Measurements from ENCODE around the gene RABL2B.
"Not testable (repeated sequence)": the region's sequence is repeated elsewhere in the genome, so short reads cannot be mapped to it uniquely, and the experiment has no call there.

Gene RABL2B
- 18.2 to 22.6 (median 22.4) reads per million in 3 experiments for total RNA-seq

DNA sequence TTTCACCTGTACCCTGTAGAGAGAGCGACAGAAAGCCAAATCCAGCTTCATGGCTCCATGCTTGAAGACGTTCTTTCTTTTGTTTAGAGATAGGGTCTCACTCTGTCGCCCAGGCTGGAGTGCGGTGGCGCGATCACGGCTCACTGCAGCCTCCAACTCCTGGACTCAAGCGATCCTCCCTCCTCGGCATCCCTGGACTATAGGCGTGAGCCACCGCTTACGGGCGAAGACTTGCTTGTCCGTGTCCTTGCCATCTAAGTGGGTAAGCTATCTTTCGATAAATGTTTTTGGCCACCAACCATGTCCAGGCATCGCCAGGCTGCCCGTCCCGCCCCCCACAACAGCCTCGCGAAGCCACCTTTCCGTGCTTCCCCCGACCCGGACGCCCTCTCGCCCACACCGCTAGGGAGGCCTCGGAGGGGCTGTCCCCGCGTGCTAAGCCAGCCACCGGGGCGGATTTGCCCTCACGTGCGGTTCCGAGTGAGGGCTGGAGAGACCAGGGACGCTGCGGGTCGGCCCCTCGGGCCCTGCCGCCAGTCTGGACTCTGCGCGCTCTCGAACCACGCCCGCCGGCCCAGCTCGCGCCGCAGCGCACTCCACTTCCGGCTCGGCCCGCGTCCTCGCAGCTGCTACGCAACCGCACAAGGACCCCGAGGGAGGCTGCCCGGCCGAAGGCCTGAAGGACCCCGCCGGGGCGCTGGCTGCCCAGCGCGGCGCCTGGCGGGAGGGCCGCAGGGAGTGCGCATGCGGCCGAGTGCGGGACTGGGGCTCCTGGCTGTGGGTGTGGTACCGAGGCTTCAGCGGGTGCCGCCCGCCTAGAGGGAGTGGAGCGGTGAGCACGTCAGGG, at the start of gene RABL2B:
TSS of gene RABL2B (minus strand) at position 604 of the 847 bp plus-strand sequence. CDS start 1,342 bp downstream, outside the sequence.
- DNase-seq = peak; percentile 89

DNA sequence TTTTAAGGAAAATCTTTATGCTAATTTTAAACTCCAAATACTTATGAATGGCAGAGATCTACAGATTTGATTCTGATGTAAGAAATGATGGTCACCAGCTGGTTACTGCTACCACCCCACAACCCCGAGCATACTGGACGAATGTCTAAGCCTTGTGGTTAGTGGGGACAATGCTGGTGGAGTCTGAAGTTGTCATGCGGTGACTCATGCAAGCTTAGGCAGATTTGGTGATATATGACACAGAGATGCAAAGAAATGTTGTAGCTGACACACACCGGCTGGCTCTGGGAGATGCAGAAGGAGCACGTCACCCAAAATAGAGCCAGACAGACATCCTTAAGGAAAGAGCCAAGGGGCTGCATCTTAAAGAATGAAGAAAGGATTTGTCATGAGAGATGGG, 3.5 kb upstream of the RABL2B start:
- not testable (repeated sequence) for DNase-seq

DNA sequence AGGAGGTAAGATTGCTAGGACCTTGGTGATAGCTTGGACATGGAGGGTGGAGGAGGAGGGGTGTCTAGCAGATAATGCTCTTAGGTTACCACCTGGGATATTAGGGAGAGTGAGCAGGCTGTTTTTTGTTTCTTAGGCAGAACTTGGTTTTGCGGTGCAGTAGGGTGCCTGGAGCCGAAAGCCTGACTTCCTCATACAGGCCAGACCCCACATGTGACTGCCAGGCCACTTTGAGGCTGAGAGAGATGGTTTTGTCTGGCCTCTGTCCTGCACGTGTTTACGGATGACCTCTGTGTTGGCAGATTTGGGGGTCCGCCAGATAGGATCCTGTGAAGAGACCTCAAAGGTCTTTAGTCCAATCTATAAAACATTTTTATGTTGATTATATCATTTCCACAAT, 1.9 kb upstream of the RABL2B start:
- not testable (repeated sequence) for DNase-seq

DNA sequence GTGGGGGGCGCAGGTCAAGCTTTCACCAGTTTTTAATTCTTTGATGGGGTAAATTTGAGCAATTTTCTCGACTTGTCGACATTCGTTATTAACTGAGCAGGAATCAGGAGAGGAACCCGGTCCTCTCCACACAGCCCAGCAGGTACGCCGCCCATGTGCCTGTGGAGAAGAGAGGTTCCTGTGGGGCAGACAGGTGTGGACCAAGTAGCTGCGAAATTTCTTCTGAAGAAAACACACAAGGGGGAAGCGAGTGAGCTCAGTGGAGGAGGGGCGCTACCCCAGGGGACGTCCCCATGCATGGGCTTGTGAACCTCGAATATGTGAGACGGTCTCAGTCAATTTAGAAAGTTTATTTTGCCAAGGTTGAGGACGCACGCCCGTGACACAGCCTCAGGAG, 442 bp upstream of the RABL2B start:
- DNase-seq = not testable (repeated sequence)

DNA sequence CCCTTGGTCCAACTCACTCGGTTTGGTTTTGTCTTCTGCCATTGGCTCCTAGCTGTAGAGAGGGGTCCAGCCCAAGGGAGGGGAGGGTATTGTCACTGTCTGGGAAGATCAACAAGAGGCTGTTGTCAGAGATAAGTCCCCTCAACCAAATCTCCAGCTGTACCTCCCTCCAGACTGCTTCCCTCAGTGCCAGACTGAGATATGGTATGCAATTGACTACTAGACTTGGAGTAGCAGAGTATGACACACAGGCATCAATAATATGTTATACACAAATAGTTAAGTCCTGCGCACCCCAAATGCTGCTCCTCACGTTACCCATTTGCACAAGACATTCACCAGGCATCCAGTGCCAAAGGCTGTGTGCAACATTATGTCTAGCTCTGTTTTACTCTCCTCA, 1.2 kb downstream of the RABL2B start:
- not testable (repeated sequence) for DNase-seq

DNA sequence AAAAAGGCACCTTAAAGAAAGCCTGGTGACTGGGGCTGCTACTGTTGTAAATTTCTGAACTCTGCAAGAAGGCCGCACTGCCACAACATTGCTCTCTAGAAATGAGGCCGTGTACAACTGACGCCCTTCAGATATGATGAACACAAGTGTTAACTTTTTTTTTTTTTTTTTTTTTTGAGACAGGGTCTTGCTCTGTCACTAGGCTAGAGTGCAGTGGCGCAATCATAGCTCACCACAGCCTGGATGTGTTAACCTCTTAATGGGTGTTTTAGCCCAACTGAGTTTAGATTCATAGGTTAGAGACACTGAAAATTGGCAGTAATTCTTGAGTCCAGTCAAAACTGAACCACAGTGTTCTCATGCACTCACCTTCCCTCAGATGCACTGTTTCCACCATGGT, 3.2 kb downstream of the RABL2B start:
- not testable (repeated sequence) for DNase-seq

DNA sequence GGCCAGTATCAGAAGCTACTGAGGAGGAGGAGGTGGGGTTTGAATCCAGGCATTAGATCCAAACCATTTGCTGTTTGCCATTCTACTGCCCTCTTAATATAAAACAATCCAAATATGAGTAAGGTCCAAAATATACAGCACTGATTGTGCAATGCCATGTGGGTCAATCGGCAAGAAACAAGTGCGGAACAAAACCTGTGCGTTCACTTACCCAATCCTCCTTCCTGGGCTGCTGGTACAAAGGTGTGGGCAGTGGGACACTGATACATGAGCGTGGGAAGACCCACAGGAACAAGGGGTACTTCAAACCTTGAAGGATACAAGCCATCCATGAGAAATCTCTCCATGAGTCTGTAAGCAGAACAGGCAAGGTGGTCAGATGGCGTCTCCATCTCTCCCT, 5.8 kb downstream of the RABL2B start:
- DNase-seq = not testable (repeated sequence)

DNA sequence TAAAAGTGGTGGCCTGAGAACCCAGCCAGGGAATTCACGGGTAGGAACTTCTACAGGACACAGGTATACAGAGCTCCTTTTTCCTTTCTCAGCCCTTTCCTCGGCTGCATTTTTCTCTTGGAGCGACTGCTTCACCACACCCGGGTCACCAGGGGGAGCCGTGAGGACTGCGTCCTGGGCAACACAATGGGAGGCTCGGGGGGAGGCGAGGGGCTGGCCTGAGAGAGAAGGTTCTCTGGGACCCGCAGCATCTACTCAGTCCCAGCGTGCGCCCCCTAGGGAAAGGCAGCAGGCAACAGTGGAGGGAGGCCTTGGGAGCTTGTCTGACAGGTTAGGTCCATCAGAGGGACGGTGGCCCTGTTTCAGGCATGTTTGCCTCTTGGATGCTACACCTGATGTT, 8.3 kb downstream of the RABL2B start:
- DNase-seq = not testable (repeated sequence)

DNA sequence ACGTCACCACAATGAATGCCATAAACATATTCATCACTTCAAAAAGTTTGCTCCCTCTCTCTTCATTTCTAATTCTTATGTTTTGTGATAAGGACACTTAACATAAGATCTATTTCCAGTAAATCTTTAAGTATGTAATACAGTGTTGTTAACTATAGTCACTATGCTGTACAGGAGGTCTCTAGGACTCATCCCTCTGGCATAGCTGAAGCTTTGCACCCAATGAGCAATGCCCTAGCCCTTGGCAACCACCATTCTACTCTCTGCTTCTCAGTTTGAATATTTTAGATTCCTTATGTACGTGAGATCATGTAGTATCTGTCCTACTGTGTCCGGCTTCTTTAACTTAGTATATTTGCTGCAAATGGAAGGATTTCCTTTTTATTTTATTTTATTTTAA, 19.1 kb downstream of the RABL2B start:
- not testable (repeated sequence) for DNase-seq

DNA sequence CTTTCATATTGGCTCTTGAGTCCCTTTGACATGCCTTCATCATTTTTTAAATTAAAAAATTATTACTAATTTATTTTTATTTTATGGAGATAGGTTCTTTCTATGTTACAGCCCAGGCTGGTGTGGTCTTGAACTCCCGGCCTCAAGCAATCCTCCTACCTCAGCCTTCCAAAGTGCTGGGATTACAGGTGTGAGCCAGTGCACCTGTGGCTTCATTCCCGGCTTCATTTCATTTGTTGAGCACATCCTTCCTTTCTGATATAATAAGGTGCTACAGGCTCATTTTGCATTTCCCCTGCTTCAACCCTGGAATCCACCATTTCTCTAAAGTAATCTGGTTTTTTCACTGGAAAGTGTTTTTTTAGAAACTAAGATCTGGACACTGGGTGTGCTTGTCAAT, 21.6 kb downstream of the RABL2B start:
- DNase-seq = not testable (repeated sequence)

DNA sequence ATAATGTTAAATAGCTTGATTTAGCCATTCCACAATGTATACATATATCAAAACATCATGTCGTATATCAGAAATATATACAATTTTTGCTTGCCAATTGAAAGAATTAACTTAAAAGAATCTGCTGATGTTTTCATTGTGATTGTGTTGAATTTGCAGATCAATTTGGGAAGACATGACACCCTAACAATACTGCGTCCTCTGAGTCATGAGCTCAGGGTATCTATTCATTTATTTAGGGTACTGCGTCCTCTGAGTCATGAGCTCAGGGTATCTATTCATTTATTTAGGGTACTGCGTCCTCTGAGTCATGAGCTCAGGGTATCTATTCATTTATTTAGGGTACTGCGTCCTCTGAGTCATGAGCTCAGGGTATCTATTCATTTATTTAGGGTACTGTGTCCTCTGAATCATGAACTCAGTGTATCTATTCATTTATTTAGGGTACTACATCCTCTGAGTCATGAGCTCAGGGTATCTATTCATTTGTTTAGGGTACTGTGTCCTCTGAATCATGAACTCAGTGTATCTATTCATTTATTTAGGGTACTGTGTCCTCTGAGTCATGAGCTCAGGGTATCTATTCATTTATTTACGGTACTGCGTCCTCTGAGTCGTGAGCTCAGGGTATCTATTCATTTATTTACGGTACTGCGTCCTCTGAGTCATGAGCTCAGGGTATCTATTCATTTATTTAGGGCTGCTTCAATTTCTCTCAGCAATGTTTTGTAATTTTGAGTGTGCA, 23.7 kb downstream of the RABL2B start:
- DNase-seq = not testable (repeated sequence)

DNA sequence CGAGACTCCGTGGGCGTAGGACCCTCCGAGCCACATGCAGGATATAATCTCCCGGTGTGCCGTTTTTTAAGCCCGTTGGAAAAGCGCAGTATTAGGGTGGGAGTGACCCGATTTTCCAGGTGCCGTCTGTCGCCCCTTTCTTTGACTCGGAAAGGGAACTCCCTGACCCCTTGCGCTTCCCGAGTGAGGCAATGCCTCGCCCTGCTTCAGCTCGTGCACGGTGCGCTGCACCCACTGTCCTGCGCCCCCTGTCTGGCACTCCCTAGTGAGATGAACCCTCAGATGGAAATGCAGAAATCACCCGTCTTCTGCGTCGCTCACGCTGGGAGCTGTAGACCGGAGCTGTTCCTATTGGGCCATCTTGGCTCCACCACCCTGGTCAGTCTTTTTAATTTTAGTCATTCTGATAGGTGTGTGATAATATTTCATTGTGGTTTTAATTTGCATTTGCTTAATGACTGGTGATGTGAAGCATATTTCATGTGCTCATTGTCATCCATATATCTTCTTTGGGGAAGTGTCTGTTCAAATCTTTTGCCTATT, 26.4 kb downstream of the RABL2B start:
- DNase-seq = peak; percentile 75

DNA sequence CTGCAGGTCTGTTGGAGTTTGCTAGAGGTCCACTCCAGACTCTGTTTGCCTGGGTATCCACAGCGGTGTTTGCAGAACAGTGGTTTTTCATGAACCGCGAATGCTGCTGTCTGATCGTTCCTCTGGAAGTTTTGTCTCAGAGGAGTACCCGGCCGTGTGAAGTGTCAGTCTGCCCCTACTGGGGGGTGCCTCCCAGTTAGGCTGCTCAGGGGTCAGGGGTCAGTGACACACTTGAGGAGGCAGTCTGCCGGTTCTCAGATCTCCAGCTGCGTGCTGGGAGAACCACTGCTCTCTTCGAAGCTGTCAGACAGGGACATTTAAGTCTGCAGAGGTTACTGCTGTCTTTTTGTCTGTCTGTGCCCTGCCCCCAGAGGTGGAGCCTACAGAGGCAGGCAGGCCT, 27.0 kb downstream of the RABL2B start:
- DNase-seq = peak; percentile 14

DNA sequence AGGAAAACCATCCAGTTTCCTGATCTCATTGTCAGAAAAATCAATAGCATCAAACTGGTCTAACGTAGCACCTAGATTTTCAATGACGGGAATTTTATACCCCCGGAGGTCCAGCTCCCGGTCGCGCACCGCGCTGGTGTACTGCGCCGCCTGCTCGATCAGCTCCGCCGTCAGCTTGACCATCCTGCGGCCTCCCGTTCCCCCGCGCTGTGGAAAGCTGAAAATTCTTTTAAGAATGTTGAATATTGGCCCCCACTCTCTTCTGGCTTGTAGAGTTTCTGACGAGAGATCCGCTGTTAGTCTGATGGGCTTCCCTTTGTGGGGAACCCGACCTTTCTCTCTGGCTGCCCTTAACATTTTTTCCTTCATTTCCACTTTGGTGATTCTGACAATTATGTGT, 28.2 kb downstream of the RABL2B start:
- DNase-seq = not testable (repeated sequence)

DNA sequence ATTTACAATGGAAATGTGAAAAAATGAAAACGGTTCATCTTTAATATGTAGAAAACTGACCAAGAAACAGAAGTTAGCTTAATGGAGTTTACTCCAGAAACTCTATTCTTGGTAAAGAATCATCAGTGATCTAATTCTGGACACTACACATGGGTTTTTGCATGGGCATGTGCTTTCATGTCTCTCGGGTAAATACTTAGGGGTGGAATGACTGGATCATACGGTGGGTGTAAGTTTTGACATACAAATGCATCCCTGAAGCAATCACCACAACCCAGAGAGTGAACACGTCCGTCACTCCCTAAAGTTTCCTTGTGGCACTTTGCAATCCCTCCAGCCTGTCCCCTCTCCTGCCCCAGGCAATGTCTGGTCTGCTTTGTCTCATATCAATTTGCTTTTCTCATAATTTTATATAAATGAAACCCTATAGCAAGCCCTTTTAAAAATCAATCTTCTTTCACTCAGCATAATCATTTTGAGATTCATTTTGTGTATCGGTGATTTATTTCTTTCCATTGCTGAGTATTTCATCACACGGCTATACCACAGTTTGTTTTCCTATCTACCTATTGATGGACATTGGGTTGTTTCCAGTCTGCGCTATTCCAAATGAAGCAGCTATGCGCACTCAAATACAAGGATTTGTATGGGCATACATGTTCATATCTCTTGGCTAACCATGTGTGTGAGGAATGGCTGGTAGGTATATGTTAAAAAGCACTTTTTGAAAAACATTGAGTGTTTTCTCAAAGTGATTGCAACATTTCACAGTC, 33.9 kb downstream of the RABL2B start:
- not testable (repeated sequence) for DNase-seq

DNA sequence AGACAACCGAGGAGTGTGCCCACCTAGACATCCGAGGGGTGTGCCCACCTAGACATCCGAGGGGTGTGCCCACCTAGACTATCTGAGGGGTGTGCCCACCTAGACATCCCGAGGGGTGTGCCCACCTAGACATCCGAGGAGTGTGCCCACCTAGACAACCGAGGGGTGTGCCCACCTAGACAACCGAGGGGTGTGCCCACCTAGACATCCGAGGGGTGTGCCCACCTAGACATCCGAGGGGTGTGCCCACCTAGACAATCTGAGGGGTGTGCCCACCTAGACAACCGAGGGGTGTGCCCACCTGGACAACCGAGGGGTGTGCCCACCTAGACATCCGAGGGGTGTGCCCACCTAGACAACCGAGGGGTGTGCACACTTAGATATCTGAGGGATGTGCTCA, 34.8 kb downstream of the RABL2B start:
- DNase-seq = not testable (repeated sequence)

DNA sequence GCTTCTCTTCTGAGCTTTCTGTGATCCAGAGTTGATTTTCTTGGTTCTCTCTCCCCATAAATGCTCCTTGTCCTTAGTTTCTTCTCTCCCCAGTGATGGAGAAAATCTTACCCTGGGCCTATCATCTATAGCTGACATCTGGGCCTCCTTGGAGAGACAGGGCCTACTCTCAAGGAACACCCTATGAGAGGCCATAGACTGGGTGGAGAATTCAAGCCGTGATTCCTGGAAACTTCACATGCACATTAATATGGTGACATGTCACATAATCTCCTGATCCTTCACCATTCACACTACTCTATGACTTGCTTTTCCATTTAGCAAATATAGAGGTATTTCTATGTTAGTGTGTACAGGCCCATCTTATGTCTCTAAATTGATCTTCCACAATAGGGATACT, 35.9 kb downstream of the RABL2B start:
- not testable (repeated sequence) for DNase-seq

DNA sequence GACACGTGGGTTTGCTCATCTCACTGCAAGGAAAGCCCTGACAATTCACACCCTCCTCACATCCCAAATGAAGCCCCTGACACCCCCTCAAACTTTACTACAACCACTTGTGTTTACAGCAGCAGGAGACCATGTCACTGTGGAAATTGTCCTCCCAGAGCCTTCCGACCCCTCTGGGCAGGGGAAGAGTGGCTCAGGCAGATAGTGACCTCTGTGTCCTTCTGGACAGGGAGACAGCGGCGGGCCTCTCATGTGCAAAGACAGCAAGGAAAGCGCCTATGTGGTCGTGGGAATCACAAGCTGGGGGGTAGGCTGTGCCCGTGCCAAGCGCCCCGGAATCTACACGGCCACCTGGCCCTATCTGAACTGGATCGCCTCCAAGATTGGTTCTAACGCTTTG, 39.0 kb downstream of the RABL2B start:
- DNase-seq = not testable (repeated sequence)

DNA sequence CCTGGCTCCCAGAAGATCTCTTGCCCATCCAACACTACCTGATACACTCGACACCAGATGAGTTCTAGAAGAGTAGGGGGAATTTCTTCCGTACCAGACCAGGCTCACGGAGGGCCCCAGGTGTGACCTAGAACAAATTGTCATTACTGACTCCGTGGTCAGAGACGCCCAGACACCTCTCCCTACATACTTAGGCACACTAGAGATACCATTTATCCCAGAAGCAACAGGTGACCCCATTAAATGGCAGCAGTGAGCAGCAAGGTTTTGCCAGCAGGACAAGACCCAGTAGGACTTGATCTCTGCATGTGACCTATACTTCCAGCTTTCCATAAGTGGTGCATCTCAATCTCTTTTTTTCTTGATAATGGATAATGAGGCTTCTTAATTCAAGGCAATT, 42.7 kb downstream of the RABL2B start:
- DNase-seq = not testable (repeated sequence)

DNA sequence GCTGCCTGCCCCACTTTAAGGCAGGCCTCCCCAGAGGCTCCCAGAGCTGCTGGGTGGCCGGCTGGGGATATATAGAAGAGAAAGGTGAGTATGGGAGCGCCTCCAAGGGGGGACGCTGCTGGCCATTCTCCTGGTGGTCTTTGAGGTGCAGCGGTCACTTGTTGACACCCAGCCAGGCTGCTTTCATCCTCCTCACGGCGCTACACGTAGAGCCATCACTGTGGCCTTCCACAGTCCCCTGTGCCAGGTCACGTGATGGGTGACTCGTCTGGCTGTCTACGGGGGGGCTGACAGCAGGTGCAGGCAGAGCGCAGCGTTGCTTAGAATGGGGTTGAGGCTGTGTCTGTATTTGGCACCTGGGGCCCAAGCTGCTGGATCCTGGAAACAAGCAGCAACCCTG, 43.5 kb downstream of the RABL2B start:
- no peak for DNase-seq

DNA sequence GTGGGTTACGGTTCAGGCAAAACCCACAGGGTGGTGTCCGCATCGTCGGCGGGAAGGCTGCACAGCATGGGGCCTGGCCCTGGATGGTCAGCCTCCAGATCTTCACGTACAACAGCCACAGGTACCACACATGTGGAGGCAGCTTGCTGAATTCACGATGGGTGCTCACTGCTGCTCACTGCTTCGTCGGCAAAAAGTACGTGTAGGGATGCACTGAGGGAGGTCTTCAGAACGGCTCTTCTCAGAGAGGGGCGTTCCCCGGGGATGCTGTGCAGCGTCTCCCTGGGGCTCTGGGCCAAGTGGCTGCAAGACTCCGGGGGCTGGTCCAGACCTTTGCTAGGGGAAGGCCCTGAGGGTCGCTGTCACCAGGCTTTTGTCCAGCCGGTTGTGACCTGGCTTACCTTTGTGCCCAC, 44.2 kb downstream of the RABL2B start:
- no peak for DNase-seq

DNA sequence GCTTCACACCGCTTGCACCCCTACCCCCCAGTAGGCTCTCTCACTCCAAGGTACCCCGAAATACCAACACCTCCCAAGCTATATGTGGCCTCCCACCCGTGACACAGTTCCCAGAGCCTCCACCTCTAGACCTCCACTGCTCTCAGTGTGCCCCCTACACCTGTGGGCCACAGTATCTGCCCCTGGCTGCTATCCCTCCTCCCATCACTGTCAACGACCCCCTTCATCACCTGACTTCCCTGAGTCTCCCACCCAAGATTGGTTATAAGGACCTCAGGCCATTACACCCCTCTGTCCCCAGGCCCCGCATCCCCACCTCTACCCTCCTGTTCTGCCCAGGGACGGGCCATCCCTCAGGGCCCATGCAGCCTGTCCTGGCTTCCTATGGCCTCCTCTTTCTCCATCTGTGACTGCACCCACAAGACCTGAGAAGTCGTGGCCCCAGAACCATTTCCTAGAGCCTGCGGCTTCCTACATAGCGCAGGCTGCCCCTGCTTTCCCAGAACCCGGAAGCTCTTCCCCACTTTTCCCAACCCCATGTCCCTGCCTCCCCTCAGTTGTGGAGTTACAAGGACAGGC, 44.7 kb downstream of the RABL2B start:
- no peak for DNase-seq

All from central memory CD4-positive, alpha-beta T cell (primary cell).